ENCODE data around the gene RBPJL. TPM values are rescaled to one million over a fixed set of nuclear protein-coding genes. Genes with fewer than 3 reads are reported as not detected.

RBPJL gene
- total RNA-seq, 1 donor, result not detected

- DNase-seq (ENCODE audit: low read depth), result peak; percentile 94
- H3K4me3 ChIP-seq (ENCODE audit: low read depth, low read length), result no peak overlapping the region
- TF ChIP-seq CTCF (IDR thresholded peaks at IDR 0.05; ENCODE audit: insufficient read depth, low read depth, low read length), result no peak
Observed at GRCh38 chr20:45358282-45359068, 51.8 kb downstream of the RBPJL start.

GRCh38 chr20:45359069-45359405 lies 52.4 kb downstream of the RBPJL start:
- H3K4me3 ChIP-seq (ENCODE audit: low read depth, low read length), result no peak overlapping the region
- DNase-seq (ENCODE audit: low read depth), result peak; percentile 90
- TF ChIP-seq CTCF (IDR thresholded peaks at IDR 0.05; ENCODE audit: insufficient read depth, low read depth, low read length), result no peak

- H3K4me3 ChIP-seq (ENCODE audit: low read depth, low read length), result no peak overlapping the region
- peak; percentile 95 for DNase-seq (ENCODE audit: low read depth)
- TF ChIP-seq CTCF (IDR thresholded peaks at IDR 0.05; ENCODE audit: insufficient read depth, low read depth, low read length), result no peak
Observed at GRCh38 chr20:45359406-45360148, 52.9 kb downstream of the RBPJL start.

- no peak for DNase-seq (ENCODE audit: low read depth)
- no peak for TF ChIP-seq CTCF (IDR thresholded peaks at IDR 0.05; ENCODE audit: insufficient read depth, low read depth, low read length)
- H3K4me3 ChIP-seq (ENCODE audit: low read depth, low read length), result no peak overlapping the region
Observed at GRCh38 chr20:45361793-45362192, 55.2 kb downstream of the RBPJL start.

- peak within 1 kb of the TSS; percentile 79 for H3K4me3 ChIP-seq (ENCODE audit: low read depth, low read length)
- peak; percentile 75 for TF ChIP-seq CTCF (IDR thresholded peaks at IDR 0.05; ENCODE audit: insufficient read depth, low read depth, low read length)
- peak; percentile 99 for DNase-seq (ENCODE audit: low read depth)
Observed at GRCh38 chr20:45362804-45363610, 56.4 kb downstream of the RBPJL start, which contains the start of gene SYS1. TSS of gene SYS1 (plus strand) at chr20:45363156. CDS start at chr20:45363532, 376 bp downstream.

GRCh38 chr20:45363611-45364492 lies 57.2 kb downstream of the RBPJL start:
- no peak for TF ChIP-seq CTCF (IDR thresholded peaks at IDR 0.05; ENCODE audit: insufficient read depth, low read depth, low read length)
- DNase-seq (ENCODE audit: low read depth), result no peak
- H3K4me3 ChIP-seq (ENCODE audit: low read depth, low read length), result peak overlapping the region; percentile 79

All from fibroblast of villous mesenchyme (primary cell).